Osteocyte (in vitro differentiated cells): Measurements from ENCODE around the gene GDF7. TPM values are rescaled to one million over a fixed set of nuclear protein-coding genes. Genes with fewer than 3 reads are reported as not detected.

Experiments
- DNase-seq: peaks from one replicate; pipeline ENCODE4 v3.0.0; 2021; ENCODE audit warnings: mixed read lengths; ENCODE audit not compliant: unreplicated experiment; ENCODE audit errors: extremely low spot score
- H3K27ac Mint-ChIP-seq: one replicate; pipeline ENCODE4 v1.8.0; 2021; ENCODE audit warnings: mild to moderate bottlenecking, mixed read lengths; ENCODE audit not compliant: unreplicated experiment
- H3K27me3 Mint-ChIP-seq: one replicate; pipeline ENCODE4 v1.8.0; 2021; ENCODE audit warnings: mixed read lengths; ENCODE audit not compliant: unreplicated experiment
- H3K36me3 Mint-ChIP-seq: one replicate; pipeline ENCODE4 v1.8.0; 2021; ENCODE audit warnings: mixed read lengths; ENCODE audit not compliant: unreplicated experiment
- H3K4me1 Mint-ChIP-seq: one replicate; pipeline ENCODE4 v1.8.0; 2021; ENCODE audit warnings: mixed read lengths; ENCODE audit not compliant: unreplicated experiment
- H3K4me3 Mint-ChIP-seq: one replicate; pipeline ENCODE4 v1.8.0; 2021; ENCODE audit warnings: mild to moderate bottlenecking, moderate library complexity, mixed read lengths; ENCODE audit not compliant: unreplicated experiment
- H3K9me3 Mint-ChIP-seq: one replicate; pipeline ENCODE4 v1.8.0; 2021; ENCODE audit warnings: mixed read lengths; ENCODE audit not compliant: unreplicated experiment
- total RNA-seq: library from RNA; stranded (reverse); gene quantifications from 2 replicates; pipeline ENCODE4 v1.2.1, GENCODE V29; 2021
- TF ChIP-seq, protein P1 (sequence below): fragments of 200-600 bp; sonication (generic); IDR thresholded peaks from 2 replicates; pipeline ENCODE4 v1.5.0; 2021; ENCODE audit warnings: antibody characterized with exemption, mild to moderate bottlenecking, moderate library complexity

GDF7 gene
- total RNA-seq, 1 donor from 2014 or later: 10.1 TPM

DNA sequence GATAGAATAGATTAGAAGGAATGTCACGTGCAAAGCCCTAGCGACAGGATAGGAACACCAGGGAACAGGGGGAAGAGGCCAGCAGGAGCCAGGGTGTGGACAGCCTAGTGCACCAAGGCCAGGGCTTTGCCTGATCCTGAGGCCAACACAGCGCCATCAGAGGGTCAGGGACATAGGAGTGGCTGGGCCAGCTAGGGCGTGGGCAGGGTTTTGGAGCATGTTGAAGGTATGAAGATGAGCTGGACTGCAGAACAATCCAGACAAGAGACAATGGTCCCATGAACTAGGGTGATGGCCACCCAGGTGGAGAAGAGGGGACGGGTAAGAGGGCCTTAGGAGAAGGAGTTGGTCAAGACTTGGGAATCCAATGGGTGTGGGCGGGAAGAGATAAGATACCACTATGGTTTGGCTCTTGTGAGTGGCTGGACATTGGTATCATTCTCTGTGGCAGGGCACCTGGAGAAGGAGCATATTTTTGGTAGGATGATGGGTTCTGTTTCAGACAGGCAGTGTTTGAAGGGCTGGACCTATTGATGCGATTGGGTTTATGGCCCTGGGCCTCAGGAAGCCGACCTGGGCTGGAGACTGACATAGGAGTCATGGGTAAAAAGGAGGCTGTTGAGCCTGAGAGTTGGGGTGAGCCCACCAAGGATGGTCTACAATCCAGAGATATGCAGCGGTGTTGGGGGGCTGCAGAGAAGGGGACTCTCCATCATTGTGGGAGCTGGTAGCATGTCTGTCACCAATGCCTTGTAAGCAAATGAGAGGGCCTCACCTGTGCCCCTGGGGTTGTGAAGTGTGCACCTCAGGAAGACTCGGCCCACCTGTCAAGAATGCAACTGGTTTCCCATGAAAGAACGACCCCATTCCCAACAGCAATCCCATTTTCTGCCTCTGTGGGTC lies 14.0 kb upstream of the GDF7 start:
- Mint-ChIP-seq H3K27me3 (peaks cover 17% of the 10 kb centered on the region), H3K4me3 (no peak overlapping the region), H3K36me3 (no peaks in the 10 kb centered on the region), H3K9me3 (no peaks in the 10 kb centered on the region), H3K4me1 (peaks cover 32% of the 10 kb centered on the region), H3K27ac (no peak overlapping the region)
- TF ChIP-seq, protein P1, sequence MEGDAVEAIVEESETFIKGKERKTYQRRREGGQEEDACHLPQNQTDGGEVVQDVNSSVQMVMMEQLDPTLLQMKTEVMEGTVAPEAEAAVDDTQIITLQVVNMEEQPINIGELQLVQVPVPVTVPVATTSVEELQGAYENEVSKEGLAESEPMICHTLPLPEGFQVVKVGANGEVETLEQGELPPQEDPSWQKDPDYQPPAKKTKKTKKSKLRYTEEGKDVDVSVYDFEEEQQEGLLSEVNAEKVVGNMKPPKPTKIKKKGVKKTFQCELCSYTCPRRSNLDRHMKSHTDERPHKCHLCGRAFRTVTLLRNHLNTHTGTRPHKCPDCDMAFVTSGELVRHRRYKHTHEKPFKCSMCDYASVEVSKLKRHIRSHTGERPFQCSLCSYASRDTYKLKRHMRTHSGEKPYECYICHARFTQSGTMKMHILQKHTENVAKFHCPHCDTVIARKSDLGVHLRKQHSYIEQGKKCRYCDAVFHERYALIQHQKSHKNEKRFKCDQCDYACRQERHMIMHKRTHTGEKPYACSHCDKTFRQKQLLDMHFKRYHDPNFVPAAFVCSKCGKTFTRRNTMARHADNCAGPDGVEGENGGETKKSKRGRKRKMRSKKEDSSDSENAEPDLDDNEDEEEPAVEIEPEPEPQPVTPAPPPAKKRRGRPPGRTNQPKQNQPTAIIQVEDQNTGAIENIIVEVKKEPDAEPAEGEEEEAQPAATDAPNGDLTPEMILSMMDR: no peak
- DNase-seq: no peak

DNA sequence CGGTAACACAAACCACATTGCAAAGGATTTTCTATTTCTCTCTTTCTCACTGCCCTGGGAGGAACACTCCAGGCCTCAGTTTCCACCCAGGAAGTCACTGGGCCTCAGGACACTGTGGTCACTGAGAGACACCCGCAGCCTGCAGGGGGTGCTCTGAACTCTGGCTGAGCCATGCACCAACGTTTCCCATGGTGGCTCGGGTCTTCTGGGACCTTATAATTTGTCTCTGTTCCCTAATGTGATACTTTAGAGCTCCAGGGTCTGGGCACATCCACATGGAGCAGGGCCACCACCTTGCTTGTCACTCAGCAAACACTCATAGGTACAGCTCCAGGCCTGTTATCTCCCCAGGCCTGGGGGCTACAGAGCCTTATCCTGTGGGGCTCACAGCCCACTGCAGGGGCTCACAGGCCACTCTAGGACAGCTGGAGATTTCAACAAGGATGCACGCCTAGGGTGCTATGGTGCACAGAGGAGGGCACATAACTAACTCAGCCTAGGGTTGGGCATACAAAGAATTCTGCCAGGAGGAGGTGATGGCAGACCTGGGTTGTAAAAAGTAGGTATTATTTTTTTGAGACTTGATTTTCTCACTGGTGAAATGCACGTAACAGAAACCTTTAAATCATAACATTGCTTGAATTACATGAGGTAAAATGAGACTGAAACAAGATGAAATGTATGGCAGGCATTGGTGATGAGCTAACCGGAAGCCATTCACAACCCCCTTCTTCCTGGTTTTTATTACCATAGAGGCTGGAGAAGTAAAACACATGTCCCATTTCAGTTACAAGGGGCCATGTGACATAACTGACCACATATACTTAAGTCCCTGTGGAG lies 13.0 kb upstream of the GDF7 start:
- no peaks in the 10 kb centered on the region for H3K9me3 Mint-ChIP-seq
- TF ChIP-seq, protein P1: no peak
- DNase-seq: no peak

DNA sequence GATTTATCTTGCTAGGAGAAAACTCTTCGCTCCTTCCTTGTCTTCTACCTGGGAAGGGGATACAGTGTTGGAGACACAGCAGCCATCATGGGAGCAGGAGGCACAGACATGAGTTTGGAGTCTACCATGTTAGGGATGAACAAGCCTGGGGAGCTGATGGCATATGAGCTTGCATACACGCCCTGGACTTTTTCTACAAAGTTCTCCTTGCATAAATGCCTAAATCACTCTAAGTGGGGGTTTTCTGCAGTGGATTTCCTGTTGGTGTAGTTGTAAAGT lies 12.5 kb upstream of the GDF7 start:
- Mint-ChIP-seq H3K9me3 (no peaks in the 10 kb centered on the region), H3K4me1 (peaks cover 17% of the 10 kb centered on the region), H3K27ac (no peak overlapping the region), H3K36me3 (no peaks in the 10 kb centered on the region), H3K4me3 (no peak overlapping the region), H3K27me3 (peaks cover 30% of the 10 kb centered on the region)
- TF ChIP-seq, protein P1: no peak
- no peak for DNase-seq

More for the DNA sequence above, 13.0 kb upstream of the GDF7 start:
- Mint-ChIP-seq H3K4me1 (peaks cover 22% of the 10 kb centered on the region), H3K27me3 (peaks cover 25% of the 10 kb centered on the region), H3K36me3 (no peaks in the 10 kb centered on the region), H3K27ac (no peak overlapping the region), H3K4me3 (no peak overlapping the region)

DNA sequence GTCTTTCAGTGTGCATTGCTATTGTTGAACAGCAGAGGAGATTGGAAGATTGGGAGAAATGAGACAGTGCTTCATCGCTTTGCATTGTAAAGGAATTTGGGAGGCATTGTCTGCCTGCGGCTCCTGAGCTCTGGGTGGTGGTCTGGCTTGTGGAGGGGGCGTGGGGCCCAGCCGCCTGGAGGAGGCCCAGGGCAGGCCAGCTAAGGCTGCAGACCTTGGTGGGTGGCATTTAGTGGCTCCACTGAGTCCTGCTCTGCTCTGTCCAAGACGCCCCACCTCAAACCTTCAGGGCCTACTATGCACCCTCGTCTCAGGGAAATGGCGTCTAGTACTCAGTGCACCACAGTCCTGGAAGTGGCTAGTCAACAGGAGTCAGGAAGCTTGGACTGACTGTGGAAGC lies 10.4 kb upstream of the GDF7 start:
- H3K27me3 Mint-ChIP-seq: peaks cover 50% of the 10 kb centered on the region
- no peak for DNase-seq

More for the DNA sequence above, 10.4 kb upstream of the GDF7 start:
- Mint-ChIP-seq H3K4me3 (no peak overlapping the region), H3K4me1 (peaks cover 6% of the 10 kb centered on the region), H3K27ac (no peak overlapping the region), H3K9me3 (no peaks in the 10 kb centered on the region), H3K36me3 (no peaks in the 10 kb centered on the region)
- TF ChIP-seq, protein P1: no peak
